Mononuclear cell (primary cell): ENCODE data around the gene MXRA7. TPM values are rescaled to one million over a fixed set of nuclear protein-coding genes. Genes with fewer than 3 reads are reported as not detected.
"Not testable (repeated sequence)": the region's sequence is repeated elsewhere in the genome, so short reads cannot be mapped to it uniquely, and the experiment has no call there.

ENCODE experiments used
- H3K27me3 ChIP-seq: 2 replicates; pipeline ENCODE4 v1.6.0; 2011; ENCODE audit warnings: low read length, control low read depth; ENCODE audit not compliant: insufficient read depth
- H3K4me1 ChIP-seq: 2 replicates; pipeline ENCODE4 v1.5.1; 2011; ENCODE audit warnings: mild to moderate bottlenecking, low read length, control low read depth; ENCODE audit not compliant: insufficient read depth
- H3K4me3 ChIP-seq: 2 replicates; pipeline ENCODE4 v1.5.1; 2011; ENCODE audit warnings: mild to moderate bottlenecking, low read length, moderate library complexity
- H3K9me3 ChIP-seq: 2 replicates; pipeline ENCODE4 v1.5.1; 2011; ENCODE audit warnings: low read depth, mild to moderate bottlenecking, control low read depth, low read length
- total RNA-seq: library from RNA; depleted of rRNA; stranded (reverse); fragments of >200 nt; gene quantifications from one replicate; pipeline ENCODE4 v1.2.3, GENCODE V29; 2012

MXRA7 gene, protein sequence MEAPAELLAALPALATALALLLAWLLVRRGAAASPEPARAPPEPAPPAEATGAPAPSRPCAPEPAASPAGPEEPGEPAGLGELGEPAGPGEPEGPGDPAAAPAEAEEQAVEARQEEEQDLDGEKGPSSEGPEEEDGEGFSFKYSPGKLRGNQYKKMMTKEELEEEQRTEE
- total RNA-seq = 10.3 TPM

DNA sequence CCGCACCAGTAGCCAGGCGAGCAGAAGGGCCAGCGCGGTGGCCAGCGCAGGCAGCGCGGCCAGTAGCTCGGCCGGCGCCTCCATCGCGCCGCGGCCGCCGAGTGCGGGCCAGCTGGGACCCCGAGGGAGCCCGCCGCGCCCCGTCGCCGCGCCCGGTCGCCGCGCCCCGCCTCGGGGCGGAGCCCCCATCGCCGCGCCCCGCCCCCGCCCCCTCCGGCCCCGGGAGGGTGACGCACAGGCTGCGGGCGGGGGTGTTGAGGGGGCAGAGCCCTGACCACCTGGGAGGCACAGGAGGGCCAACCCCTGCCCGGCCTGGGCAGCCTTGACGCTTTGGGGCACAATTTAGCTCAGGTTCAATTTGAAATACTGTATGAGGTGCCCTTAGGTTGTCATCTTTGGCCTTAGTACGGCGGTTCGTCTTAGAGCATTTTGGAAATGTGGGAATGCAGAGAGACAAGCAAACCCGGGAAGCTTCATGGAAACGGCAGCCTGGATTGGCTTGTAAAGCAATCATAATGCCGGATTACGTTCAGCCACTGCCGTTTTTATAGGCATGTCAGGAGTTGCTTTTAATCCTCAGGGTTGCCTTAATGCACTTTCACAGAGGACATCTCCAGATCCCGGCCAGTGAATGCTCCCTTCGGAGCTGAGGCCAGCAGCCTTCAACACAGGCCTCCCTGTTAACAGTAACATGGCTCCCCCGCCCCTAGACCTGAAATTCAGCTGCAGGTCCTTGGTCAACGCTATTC, at the start of gene MXRA7:
MXRA7 (minus strand) TSS at position 103 of the 749 bp plus-strand sequence; CDS start at position 84, 19 bp downstream.
- H3K4me1 ChIP-seq = peaks cover 28% of the 10 kb centered on the region
- peak within 1 kb of the TSS; percentile 26 for H3K4me3 ChIP-seq
- H3K27me3 ChIP-seq = peaks cover 3% of the 10 kb centered on the region
- H3K9me3 ChIP-seq = no peaks in the 10 kb centered on the region

DNA sequence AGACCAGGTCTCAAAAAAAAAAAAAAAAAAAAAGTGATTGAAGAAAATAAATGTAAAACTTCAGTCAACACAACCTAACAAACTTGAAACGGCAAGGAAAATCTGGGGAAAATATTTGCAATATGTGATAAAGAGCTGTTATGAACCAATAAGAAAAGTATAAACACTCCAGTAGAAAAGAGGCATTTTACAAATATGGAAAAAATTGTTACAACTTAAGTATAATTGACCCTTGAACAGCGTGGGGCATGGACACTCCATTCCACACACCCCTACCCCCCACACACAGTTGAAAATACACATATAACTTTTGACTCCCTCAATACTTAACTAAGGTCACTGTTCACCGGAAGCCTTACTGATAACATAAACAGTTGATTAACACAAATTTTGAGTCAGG, 47.8 kb upstream of the MXRA7 start:
- Histone ChIP-seq H3K27me3 (no peaks in the 10 kb centered on the region), H3K4me3 (no peak overlapping the region), H3K9me3 (no peaks in the 10 kb centered on the region), H3K4me1 (no peaks in the 10 kb centered on the region)

DNA sequence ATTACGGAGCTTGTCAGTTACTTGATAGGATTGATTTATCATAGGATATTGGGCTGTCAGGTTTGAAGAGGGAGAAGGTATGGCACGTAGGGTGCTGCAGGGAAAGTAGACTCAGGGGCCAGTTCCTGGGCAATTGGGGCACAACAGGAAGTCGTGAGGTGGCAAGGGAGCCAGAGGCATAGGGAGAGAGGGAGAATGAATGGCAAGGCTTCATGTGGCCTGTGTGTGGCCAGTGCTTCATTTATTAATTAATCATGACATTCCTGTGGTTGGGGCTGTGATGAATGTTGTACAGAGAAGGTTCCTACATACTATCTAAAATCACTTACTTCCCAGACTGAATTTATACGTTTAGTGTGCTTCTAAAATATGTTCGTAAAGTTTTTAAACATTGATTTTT, 46.5 kb upstream of the MXRA7 start:
- Histone ChIP-seq H3K4me3 (no peak overlapping the region), H3K9me3 (no peaks in the 10 kb centered on the region), H3K4me1 (peaks cover 3% of the 10 kb centered on the region), H3K27me3 (no peaks in the 10 kb centered on the region)

DNA sequence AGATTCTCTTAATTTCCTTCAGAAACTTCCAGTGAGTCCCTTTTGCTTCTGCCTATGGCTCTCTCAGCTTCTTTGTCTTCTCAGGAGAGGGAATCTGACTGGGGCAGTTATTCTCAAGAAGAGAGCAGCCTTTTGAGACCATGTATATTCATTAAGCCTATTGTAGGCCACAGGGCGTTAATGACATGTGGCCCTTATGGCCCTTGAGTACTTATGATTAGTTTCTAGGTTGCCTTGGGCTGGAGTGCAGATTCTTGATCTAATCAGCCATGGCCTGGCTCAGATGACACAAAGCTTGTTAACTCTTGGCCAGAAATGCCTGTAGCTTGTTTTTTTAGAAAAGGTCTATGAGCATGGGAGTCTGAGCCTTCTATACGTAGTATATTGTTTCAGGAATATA, 44.5 kb upstream of the MXRA7 start:
- Histone ChIP-seq H3K4me1 (peaks cover 4% of the 10 kb centered on the region), H3K27me3 (no peaks in the 10 kb centered on the region), H3K4me3 (no peak overlapping the region), H3K9me3 (no peaks in the 10 kb centered on the region)

DNA sequence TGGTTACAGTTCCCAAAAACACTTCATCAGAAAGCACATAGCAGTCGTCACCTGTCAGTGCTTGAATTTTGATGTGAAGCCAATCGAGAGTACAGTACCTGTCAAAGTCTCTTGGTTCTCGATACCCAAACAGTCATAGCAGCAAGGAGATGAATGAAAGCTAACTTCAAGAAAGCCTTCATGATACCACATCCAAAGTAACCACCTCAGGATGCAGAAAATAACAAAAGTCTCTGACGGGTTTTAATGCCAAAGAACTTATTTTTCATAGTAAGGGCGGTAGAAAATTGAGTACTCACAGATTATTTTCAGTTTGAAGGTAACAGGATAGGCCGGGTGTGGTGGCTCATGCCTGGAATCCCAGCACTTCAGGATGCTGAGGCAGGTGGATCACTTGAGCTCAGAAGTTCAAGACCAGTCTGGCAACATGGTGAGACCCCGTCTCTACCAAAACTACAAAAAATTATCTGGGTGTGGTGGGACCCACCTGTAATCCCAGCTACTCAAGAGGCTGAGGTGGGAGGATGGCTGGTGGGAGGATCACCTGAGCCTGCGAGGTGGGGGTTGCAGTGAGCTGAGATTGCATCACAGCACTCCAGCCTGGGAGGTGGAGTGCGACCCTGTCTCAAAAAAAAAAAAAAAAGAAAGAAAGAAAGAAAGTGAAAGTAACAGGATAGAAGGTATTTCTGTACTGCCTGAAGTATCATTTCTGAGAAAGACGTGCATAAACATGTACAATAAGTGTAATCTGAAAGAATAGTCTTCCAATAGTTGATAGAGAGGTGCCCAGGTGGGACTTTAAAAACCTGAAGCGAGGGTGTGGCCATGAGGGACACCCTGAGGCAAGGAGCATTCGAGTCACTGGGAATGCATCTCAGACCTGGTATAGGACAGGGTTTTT, 42.5 kb upstream of the MXRA7 start:
- no peaks in the 10 kb centered on the region for H3K27me3 ChIP-seq
- H3K4me3 ChIP-seq = peak overlapping the region; percentile 24
- H3K4me1 ChIP-seq = peaks cover 4% of the 10 kb centered on the region
- no peaks in the 10 kb centered on the region for H3K9me3 ChIP-seq

DNA sequence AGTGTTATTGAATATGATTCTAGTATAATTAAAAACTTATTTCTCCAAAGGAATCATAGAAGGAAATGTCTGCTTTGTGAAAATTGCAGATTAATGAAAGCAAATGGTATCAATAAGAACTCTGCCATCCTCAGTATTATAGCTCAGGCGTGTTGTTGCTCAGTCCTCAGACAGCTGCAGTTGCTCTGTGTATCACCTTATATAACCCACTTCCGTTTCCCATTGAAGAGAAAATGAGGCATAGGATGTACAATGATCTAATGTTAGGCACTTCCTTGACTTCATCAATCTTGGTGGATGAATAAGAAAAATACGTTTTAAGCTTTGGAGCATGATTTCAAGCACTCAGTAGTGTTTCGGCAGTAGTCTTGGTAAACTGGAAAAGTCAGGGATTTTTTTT, 41.2 kb upstream of the MXRA7 start:
- H3K27me3 ChIP-seq = no peaks in the 10 kb centered on the region
- H3K4me1 ChIP-seq = peaks cover 4% of the 10 kb centered on the region
- no peak overlapping the region for H3K4me3 ChIP-seq
- no peaks in the 10 kb centered on the region for H3K9me3 ChIP-seq

DNA sequence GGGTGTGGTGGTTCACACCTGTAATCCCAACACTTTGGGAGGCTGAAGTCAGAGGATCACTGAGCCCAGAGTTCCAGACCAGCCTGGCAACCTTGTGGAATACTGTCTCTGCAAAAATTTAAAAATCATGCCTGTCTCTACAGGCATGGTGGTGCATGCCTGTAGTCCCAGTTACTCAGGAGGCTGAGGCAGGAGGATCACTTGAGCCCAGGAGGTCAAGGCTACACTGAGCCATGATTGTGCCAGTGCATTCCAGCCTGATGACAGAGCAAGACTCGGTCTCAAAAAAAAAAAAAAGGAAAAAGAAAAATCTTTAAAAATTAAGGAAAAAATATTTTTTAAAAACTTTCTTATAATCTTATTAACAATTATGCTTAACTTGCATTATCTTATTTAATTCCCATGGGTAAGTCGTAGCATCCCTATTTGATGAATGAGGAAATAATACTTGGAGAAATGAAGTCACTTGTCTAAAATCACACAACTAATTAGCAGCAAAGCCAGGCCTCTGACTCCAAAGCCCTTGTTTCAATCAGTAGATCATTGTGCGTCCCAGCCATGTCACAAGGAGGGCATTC, 40.7 kb upstream of the MXRA7 start:
- H3K4me3 ChIP-seq = no peak overlapping the region
- no peaks in the 10 kb centered on the region for H3K9me3 ChIP-seq
- no peaks in the 10 kb centered on the region for H3K27me3 ChIP-seq
- peaks cover 4% of the 10 kb centered on the region for H3K4me1 ChIP-seq

DNA sequence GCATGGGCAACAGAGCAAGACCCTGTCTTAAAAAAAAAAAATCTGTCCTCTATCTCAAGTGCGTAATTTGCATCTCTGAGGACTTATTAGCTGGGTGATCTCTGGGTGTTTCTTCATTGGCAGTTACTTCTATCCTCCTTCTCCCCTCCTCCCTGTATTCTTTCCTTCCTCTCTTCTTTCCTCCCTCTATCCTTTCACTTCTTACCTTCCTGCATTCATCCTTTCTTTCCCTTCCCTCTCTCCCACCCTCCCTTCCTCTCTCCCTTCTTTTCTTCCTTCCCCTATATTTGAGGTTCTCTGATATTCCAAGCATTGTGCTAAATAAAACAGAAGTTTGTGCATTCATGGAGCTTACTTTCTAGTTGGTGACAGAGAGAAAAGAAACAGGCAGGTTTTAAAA, 37.9 kb upstream of the MXRA7 start:
- no peak overlapping the region for H3K4me3 ChIP-seq
- no peaks in the 10 kb centered on the region for H3K27me3 ChIP-seq
- no peaks in the 10 kb centered on the region for H3K9me3 ChIP-seq
- peaks cover 4% of the 10 kb centered on the region for H3K4me1 ChIP-seq

DNA sequence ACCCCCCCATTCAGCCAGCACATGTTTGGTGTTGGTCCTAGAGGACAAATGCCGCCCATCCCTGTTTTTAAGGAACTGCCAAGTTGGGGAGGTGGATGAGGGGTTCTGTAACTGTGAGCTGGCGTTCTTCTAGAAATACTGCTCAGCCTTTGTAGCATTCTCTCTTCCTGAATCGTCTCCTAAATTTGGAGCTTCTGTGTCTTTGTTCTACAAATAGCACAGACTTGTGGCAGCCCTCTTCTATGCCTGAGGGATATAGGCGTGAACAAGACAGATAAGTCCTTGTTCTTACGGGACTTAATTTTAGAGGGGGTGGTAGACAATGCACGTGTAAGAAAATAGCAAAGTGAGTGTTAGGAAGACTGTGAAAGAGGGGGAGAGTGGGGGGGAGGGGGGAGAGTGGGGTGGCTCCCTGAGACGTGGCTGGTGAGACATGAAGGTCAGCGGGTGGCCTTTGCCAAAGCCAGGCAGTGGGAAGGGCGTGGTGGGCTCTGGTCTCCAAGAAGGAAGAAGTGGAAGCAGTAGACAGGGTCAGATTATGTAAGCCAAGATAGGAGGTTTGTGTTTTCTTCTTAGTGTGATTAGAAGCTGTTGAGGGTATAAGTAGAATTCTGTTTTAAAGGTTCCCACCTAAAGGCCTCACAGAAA, 37.1 kb upstream of the MXRA7 start:
- H3K9me3 ChIP-seq = no peaks in the 10 kb centered on the region
- H3K4me1 ChIP-seq = peaks cover 4% of the 10 kb centered on the region
- no peak overlapping the region for H3K4me3 ChIP-seq
- H3K27me3 ChIP-seq = no peaks in the 10 kb centered on the region

DNA sequence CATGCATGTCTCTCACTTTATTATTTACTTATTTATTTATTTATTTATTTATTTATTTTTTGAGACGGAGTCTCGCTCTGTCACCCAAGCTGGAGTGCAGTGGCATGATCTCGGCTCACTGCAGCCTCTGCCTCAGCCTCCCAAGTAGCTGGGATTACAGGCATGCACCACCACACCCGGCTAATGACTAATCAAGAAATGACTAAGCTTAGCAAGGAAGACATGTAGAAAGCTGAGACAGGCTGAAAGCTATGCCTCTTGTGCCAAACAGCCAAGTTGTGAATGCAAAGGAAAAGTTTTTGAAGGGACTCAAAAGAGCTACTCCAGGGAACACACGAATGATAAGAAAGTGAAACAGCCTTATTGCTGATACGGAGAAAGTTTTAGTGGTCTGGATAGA, 35.0 kb upstream of the MXRA7 start:
- not testable (repeated sequence) for H3K4me1 ChIP-seq, H3K4me3 ChIP-seq, H3K9me3 ChIP-seq, H3K27me3 ChIP-seq

DNA sequence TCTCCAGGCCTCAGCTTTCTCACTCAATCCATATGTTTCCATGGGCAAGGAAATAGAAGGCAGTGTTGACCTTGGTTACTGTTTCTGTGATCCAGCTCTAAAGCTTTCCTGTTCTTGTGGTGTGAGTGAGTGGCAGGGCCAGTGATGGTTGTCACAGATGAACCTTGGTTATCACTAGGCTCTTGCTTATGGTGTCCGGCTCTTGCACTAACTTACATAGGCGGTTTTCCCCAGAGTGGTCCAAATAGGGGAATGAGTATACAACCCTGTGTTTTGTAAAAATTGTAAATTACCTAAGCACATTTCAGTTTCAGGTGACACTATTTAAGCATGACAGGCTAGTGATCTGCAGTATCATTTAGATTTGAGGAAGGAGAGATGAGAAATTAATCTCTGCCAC, 34.0 kb upstream of the MXRA7 start:
- Histone ChIP-seq H3K27me3 (no peaks in the 10 kb centered on the region), H3K4me1 (no peaks in the 10 kb centered on the region), H3K4me3 (no peak overlapping the region), H3K9me3 (no peaks in the 10 kb centered on the region)

DNA sequence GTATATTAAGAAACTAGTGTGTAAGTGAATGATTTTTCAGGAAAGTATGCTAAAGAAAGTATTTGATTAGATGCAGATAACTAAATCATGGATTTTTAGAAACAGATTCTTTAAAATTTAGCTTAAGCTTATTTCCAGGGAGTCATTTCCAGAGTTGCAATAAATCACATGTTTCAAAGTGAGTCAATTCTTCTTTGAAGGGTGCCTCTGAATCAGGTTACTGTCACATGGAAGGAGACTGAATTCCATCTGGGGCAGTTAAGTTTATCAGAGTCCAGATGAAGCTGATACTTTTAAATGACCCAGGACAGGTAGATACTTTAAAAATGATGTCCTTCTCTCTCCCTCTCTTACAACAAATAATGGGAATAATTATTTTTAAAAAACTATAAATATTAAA, 32.2 kb upstream of the MXRA7 start:
- no peaks in the 10 kb centered on the region for H3K27me3 ChIP-seq
- peaks cover 10% of the 10 kb centered on the region for H3K4me1 ChIP-seq
- H3K9me3 ChIP-seq = no peaks in the 10 kb centered on the region
- H3K4me3 ChIP-seq = no peak overlapping the region

DNA sequence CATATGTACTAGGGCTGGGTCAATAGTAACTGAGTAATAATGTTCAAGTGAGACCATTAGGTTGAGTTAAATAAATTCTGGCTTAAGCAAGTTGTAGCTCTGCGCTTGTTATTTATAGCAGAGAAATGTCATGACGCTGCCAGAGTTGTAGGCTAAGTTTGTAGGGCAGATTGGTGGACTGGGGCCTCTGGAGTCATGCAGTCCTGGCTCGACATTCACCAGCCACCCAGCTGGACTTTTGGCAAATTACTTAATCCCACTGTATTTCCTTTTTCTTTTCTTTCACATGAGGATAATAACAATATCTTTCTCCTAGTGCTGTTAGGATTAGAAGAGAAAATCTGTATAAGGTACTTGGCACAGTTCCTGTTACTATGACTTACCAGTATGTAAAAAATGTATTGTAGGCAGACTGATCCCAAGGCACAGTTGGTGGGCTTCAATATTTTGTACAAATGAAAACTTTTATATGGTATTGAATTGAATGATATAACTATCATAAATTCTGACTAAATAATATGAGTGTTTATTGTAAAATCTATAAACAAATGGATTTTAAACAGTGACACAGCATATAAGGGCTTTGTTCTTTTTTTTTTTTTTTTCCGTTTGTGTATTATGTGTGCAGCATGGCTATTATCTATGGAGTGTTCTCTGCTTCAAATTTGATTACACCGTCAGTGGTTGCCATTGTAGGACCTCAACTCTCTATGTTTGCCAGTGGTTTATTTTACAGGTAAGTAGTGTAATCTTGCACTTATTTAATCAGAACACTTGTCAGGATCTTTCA, 29.8 kb upstream of the MXRA7 start:
- peaks cover 16% of the 10 kb centered on the region for H3K4me1 ChIP-seq
- no peaks in the 10 kb centered on the region for H3K9me3 ChIP-seq
- H3K27me3 ChIP-seq = no peaks in the 10 kb centered on the region
- no peak overlapping the region for H3K4me3 ChIP-seq

DNA sequence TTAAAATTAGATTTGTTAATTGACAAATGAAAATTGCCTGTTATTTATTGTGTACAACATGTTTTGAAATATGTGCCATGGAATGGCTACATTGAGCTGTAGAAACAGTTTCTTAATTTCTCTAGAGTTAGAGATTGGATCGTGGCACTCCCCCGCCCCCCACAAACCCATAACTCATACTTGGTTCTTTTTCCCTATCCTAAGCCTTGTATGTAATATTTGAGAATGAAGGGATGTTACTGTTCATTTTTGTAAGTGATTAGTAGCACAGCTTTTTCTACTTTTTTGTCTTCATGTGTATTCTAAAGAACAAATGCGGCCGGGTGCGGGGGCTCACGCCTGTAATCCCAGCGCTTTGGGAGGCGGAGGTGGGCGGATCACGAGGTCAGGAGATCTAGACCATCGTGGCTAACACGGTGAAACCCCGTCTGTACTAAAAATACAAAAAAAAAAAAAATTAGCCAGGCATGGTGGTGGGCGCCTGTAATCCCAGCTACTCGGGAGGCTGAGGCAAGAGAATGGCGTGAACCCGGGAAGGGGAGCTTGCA, 28.9 kb upstream of the MXRA7 start:
- not testable (repeated sequence) for H3K27me3 ChIP-seq, H3K9me3 ChIP-seq, H3K4me3 ChIP-seq
- peaks cover 25% of the 10 kb centered on the region for H3K4me1 ChIP-seq
